Measurements from ENCODE around the gene BACH2.

Gene BACH2

DNA sequence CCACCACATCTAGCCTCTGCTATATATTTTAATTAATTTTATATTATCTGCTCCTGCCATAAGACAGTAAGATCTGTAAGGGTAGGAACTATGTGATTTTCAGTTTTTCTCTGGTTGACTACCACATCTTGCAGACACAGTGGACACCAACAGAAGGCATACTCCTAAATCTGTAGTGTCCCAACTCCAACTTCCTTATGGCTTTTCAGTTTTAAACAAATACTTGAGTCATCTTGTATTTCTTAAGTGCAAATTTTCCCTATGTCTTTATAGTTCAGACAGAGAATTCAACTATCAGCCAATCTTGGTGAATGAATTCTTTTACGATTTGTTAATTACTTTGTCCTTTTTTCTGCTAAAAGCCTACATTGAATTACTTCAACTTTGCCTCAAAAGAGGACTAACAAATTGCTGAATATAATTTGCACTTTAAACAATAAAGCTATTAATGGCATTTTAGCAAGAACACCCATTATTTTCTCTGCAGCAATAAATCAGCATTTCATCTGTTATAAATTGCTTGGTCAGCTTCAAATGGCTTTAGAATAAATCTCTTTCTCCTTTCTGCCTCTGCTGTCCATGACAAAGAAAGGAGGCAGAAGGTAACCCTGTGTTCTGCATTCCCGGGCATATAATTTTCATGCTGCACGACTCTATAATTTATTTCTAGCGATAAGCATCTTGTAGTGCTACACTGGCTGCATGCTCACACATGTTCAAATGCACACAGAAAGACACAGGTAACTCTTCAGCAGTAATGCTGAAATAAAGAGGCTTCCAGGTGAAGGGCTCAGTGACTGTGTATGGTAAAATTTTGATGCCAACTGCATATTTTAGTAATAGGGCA lies 144.8 kb downstream of the BACH2 start:
- no peak overlapping the region for H3K4me3 ChIP-seq (ENCODE audit: control insufficient read depth, low read depth, low read length)
- TF ChIP-seq, protein P1, sequence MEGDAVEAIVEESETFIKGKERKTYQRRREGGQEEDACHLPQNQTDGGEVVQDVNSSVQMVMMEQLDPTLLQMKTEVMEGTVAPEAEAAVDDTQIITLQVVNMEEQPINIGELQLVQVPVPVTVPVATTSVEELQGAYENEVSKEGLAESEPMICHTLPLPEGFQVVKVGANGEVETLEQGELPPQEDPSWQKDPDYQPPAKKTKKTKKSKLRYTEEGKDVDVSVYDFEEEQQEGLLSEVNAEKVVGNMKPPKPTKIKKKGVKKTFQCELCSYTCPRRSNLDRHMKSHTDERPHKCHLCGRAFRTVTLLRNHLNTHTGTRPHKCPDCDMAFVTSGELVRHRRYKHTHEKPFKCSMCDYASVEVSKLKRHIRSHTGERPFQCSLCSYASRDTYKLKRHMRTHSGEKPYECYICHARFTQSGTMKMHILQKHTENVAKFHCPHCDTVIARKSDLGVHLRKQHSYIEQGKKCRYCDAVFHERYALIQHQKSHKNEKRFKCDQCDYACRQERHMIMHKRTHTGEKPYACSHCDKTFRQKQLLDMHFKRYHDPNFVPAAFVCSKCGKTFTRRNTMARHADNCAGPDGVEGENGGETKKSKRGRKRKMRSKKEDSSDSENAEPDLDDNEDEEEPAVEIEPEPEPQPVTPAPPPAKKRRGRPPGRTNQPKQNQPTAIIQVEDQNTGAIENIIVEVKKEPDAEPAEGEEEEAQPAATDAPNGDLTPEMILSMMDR (IDR thresholded peaks at IDR 0.05; ENCODE audit: control insufficient read depth, insufficient read depth, low read depth, low read length, missing control alignments): no peak
- no peak for DNase-seq (ENCODE audit: low read depth)

DNA sequence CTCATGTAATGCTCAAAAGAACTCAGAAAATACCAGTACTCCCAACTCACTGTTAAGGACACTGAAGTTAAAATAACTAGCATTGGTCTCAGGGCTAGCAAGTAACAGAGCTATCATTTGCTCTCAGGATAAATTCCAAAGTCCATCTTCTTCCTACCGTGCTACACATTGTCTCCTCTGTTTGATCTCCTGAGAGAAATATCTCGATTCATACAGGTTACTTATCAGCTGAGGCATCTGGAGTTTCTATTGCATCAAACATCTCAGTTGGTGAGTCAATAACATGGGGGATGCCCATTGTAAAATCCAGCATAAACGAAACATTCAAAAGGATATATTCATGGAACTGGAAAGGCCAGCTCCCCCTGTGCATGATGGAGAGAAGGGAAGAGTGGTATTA lies 147.4 kb downstream of the BACH2 start:
- no peak overlapping the region for H3K4me3 ChIP-seq (ENCODE audit: control insufficient read depth, low read depth, low read length)
- DNase-seq (ENCODE audit: low read depth): no peak
- TF ChIP-seq, protein P1 (IDR thresholded peaks at IDR 0.05; ENCODE audit: control insufficient read depth, insufficient read depth, low read depth, low read length, missing control alignments): no peak

DNA sequence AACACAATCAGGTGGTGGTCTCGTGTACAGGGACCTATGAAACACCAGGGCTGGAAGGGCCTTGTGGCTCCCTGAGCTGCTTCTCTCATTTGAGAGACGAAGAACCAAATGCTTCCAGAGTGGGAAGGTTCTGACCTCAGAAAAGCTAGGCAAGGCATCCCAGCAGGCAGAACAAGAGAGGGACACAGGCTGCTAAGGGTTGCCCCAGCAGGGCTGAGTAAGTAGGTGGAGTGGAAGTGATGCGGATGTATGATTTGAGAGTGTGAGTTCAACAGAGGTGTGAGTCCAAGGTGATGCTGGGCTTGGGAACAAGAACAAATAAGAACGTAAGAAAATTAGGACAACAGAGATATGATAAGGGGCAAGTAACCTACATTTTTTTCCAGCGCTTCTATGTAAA lies 147.8 kb downstream of the BACH2 start:
- H3K4me3 ChIP-seq (ENCODE audit: control insufficient read depth, low read depth, low read length): no peak overlapping the region
- TF ChIP-seq, protein P1 (IDR thresholded peaks at IDR 0.05; ENCODE audit: control insufficient read depth, insufficient read depth, low read depth, low read length, missing control alignments): no peak
- no peak for DNase-seq (ENCODE audit: low read depth)

DNA sequence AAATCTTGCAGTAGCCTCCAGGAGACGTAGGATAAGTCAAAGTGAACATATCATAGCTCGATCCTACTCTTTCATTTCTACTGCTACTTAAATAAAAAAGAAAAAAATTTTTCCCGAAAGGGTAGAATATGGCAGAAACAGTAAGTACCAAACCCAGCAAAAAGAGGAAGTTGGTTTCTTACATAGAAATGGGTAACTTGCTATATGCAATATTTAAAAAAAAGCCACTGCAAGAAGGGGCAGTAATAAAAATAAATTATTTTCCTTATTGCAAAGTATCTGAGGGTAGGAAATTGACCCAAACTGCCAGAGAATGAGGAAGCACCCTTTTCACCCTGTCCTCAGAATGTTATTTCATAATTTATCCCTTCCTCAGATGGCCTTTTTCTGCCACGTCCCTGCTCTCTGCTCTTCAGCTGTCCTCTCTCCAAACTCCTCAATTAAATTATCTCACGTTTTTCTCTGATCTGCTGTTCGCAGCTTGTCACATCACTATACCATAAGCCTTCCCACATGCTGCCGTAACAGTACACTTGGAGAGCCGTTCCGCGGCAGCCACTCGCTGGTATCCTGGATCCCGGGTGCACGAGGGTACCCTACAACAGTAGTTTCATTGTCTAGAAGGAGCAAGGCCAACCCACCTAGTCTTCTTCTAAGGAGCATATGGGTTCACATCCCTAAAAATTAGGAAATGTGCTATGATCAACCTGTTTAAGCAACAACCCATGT lies 149.6 kb downstream of the BACH2 start:
- no peak overlapping the region for H3K4me3 ChIP-seq (ENCODE audit: control insufficient read depth, low read depth, low read length)
- TF ChIP-seq, protein P1 (IDR thresholded peaks at IDR 0.05; ENCODE audit: control insufficient read depth, insufficient read depth, low read depth, low read length, missing control alignments): no peak
- no peak for DNase-seq (ENCODE audit: low read depth)

DNA sequence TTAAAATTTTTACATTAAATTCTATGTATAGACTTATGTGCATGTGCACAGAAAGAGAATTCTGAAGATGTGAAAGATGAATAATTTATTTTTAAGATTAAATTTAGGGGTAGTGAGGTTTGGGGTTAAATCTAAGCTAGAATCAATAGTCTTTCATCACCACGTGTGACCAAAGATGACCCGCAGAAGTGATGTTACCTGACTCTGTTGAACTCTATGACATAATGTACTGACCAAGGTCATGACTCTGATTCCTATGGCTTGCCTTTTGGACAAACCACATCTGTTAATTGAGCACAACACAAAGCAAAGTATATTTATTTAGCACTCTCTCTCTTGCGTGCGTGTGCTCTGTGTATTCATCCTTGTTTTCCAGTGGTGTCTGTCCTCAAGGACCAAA lies 150.6 kb downstream of the BACH2 start:
- no peak overlapping the region for H3K4me3 ChIP-seq (ENCODE audit: control insufficient read depth, low read depth, low read length)
- TF ChIP-seq, protein P1 (IDR thresholded peaks at IDR 0.05; ENCODE audit: control insufficient read depth, insufficient read depth, low read depth, low read length, missing control alignments): no peak
- DNase-seq (ENCODE audit: low read depth): no peak

DNA sequence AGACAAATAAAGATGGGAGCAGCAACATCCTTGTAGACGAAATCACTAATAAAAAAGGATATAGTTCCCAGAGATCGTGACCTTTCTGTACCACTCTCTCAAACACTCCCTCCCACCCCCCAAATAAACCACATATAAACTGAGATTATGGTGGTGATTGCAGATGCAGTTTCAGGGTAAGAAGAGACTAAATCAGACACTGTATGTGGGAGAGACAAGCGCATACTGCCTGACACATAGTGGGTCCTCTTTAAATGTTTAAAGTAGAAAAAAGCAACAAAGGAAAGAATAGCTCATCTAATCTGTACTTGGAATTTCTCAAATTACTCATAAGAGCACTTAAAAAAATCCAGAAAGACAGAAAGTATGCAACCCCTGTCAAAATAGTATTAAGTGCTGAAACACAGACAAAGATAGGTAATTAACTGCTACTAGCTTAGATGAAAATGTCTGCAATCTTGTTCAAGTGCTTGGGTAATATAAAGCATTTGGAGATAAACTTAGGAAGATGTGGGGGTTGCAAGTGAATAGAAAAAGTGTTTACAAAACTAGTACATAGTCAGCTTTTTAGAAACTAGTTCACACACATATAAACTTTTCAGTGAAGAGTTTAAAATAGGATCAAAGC lies 151.6 kb downstream of the BACH2 start:
- TF ChIP-seq, protein P1 (IDR thresholded peaks at IDR 0.05; ENCODE audit: control insufficient read depth, insufficient read depth, low read depth, low read length, missing control alignments): no peak
- no peak overlapping the region for H3K4me3 ChIP-seq (ENCODE audit: control insufficient read depth, low read depth, low read length)
- no peak for DNase-seq (ENCODE audit: low read depth)

All from AG09309 (cell line).